H9 (cell line): ENCODE data around the gene SLC1A6. TPM values are rescaled to one million over a fixed set of nuclear protein-coding genes. Genes with fewer than 3 reads are reported as not detected.

ENCODE experiments used
- DNase-seq: peaks from one replicate; pipeline ENCODE4 v3.0.0-alpha.2; 2017
- H2AFZ ChIP-seq: one replicate; pipeline ENCODE4 v1.6.1; 2013; ENCODE audit warnings: mild to moderate bottlenecking, low read length, control low read depth, moderate library complexity
- H2AK5ac ChIP-seq: 2 replicates; pipeline ENCODE4 v1.6.1; 2013; ENCODE audit warnings: low read length, control low read depth, mixed read lengths; ENCODE audit not compliant: insufficient read length
- H2BK120ac ChIP-seq: one replicate; pipeline ENCODE4 v1.6.1; 2013; ENCODE audit warnings: low read depth, mild to moderate bottlenecking, low read length, control low read depth, inconsistent platforms; ENCODE audit not compliant: poor library complexity, severe bottlenecking
- H2BK12ac ChIP-seq: 2 replicates; pipeline ENCODE4 v1.6.1; 2013; ENCODE audit warnings: low read length, control low read depth, mixed read lengths, low read depth; ENCODE audit not compliant: insufficient read length
- H2BK15ac ChIP-seq: 2 replicates; pipeline ENCODE4 v1.6.1; 2013; ENCODE audit warnings: low read depth, low read length, control low read depth
- H2BK20ac ChIP-seq: one replicate; pipeline ENCODE4 v1.6.1; 2013; ENCODE audit warnings: low read depth, mild to moderate bottlenecking, low read length, control low read depth, inconsistent platforms; ENCODE audit not compliant: poor library complexity, severe bottlenecking
- H2BK5ac ChIP-seq: 2 replicates; pipeline ENCODE4 v1.6.1; 2013; ENCODE audit warnings: low read length, control low read depth, mixed read lengths; ENCODE audit not compliant: insufficient read length
- H3K14ac ChIP-seq: 2 replicates; pipeline ENCODE4 v1.6.1; 2013; ENCODE audit warnings: low read length, control low read depth; ENCODE audit not compliant: insufficient read depth
- H3K18ac ChIP-seq: 2 replicates; pipeline ENCODE4 v1.6.1; 2013; ENCODE audit warnings: low read depth, mild to moderate bottlenecking, mixed read lengths, low read length, control low read depth; ENCODE audit not compliant: insufficient read length
- H3K23ac ChIP-seq: 2 replicates; pipeline ENCODE4 v1.6.1; 2013; ENCODE audit warnings: low read length, control low read depth, mixed read lengths, low read depth; ENCODE audit not compliant: insufficient read length
- H3K23me2 ChIP-seq: 2 replicates; pipeline ENCODE4 v1.6.1; 2013; ENCODE audit warnings: low read depth, mild to moderate bottlenecking, mixed read lengths, low read length, control low read depth; ENCODE audit not compliant: insufficient read length, poor library complexity, severe bottlenecking
- H3K27ac ChIP-seq: 2 replicates; pipeline ENCODE4 v1.5.1; 2013; ENCODE audit warnings: low read length, control low read depth, mixed read lengths, low read depth; ENCODE audit not compliant: insufficient read length
- H3K27me3 ChIP-seq: 2 replicates; pipeline ENCODE4 v1.6.1; 2013; ENCODE audit warnings: low read length, control low read depth, inconsistent platforms; ENCODE audit not compliant: insufficient read depth
- H3K4ac ChIP-seq: 2 replicates; pipeline ENCODE4 v1.6.1; 2013; ENCODE audit warnings: low read depth, mild to moderate bottlenecking, control low read depth, inconsistent platforms, low read length, moderate library complexity
- H3K4me1 ChIP-seq: 2 replicates; pipeline ENCODE4 v1.6.1; 2013; ENCODE audit warnings: low read length, control low read depth, inconsistent platforms; ENCODE audit not compliant: insufficient read depth
- H3K4me2 ChIP-seq: 2 replicates; pipeline ENCODE4 v1.6.1; 2013; ENCODE audit warnings: low read length, control low read depth, mixed read lengths; ENCODE audit not compliant: insufficient read length, insufficient read depth
- H3K56ac ChIP-seq: 2 replicates; pipeline ENCODE4 v1.6.1; 2013; ENCODE audit warnings: low read depth, mild to moderate bottlenecking, mixed read lengths, low read length, control low read depth; ENCODE audit not compliant: insufficient read length
- H3K79me1 ChIP-seq: 2 replicates; pipeline ENCODE4 v1.6.1; 2013; ENCODE audit warnings: low read depth, mild to moderate bottlenecking, moderate library complexity, low read length, control low read depth, inconsistent platforms; ENCODE audit not compliant: insufficient read depth, poor library complexity, severe bottlenecking
- H3K79me2 ChIP-seq: 2 replicates; pipeline ENCODE4 v1.6.1; 2013; ENCODE audit warnings: low read length, control low read depth, inconsistent platforms; ENCODE audit not compliant: insufficient read depth
- H3K9ac ChIP-seq: 2 replicates; pipeline ENCODE4 v1.6.1; 2013; ENCODE audit warnings: low read length, control low read depth, mixed read lengths; ENCODE audit not compliant: insufficient read length; ENCODE audit errors: extremely low read depth
- H3K9me3 ChIP-seq: one replicate; pipeline ENCODE4 v1.6.1; 2013; ENCODE audit warnings: low read depth, low read length, inconsistent platforms; ENCODE audit not compliant: control insufficient read depth
- H3T11ph ChIP-seq: one replicate; pipeline ENCODE4 v1.6.1; 2013; ENCODE audit warnings: mild to moderate bottlenecking, low read length, control low read depth, inconsistent platforms
- H4K20me1 ChIP-seq: one replicate; pipeline ENCODE4 v1.6.1; 2013; ENCODE audit not compliant: control insufficient read depth, insufficient read length, insufficient read depth
- H4K5ac ChIP-seq: 2 replicates; pipeline ENCODE4 v1.6.1; 2013; ENCODE audit warnings: low read depth, mild to moderate bottlenecking, mixed read lengths, low read length, control low read depth; ENCODE audit not compliant: insufficient read length
- H4K8ac ChIP-seq: replicated peaks from 2 replicates; pipeline ENCODE4 v1.6.1; 2013; ENCODE audit warnings: low read length, control low read depth, mixed read lengths, low read depth; ENCODE audit not compliant: insufficient read length
- H4K91ac ChIP-seq: 2 replicates; pipeline ENCODE4 v1.6.1; 2013; ENCODE audit warnings: low read depth, mild to moderate bottlenecking, moderate library complexity, mixed read lengths, low read length, control low read depth; ENCODE audit not compliant: insufficient read length
- H3K27ac Mint-ChIP-seq, 3 experiments: 2 replicates in 2 of 3; 3 replicates in 1 of 3; pipeline ENCODE4 v1.8.0; 2020 to 2021; ENCODE audit warnings: mixed read lengths in 3 of 3, mild to moderate bottlenecking in 1 of 3, moderate library complexity in 1 of 3
- H3K27me3 Mint-ChIP-seq: 2 replicates; pipeline ENCODE4 v1.8.0; 2021; ENCODE audit warnings: low read depth, mild to moderate bottlenecking, moderate library complexity, mixed read lengths
- H3K36me3 Mint-ChIP-seq, 3 experiments: 2 replicates in 2 of 3; 3 replicates in 1 of 3; pipeline ENCODE4 v1.8.0; 2020 to 2021; ENCODE audit warnings: low read depth in 3 of 3, mixed read lengths in 3 of 3; ENCODE audit not compliant: insufficient read depth in 1 of 3
- H3K4me1 Mint-ChIP-seq, 2 experiments: 2 replicates each; pipeline ENCODE4 v1.8.0; 2020; ENCODE audit warnings: mixed read lengths in 2 of 2
- H3K4me3 Mint-ChIP-seq, 2 experiments: 2 replicates in 1 of 2; 3 replicates in 1 of 2; pipeline ENCODE4 v1.8.0; 2020 to 2021; ENCODE audit warnings: mild to moderate bottlenecking in 2 of 2, mixed read lengths in 2 of 2, moderate library complexity in 1 of 2
- H3K9me3 Mint-ChIP-seq, 2 experiments: 2 replicates in 1 of 2; 3 replicates in 1 of 2; pipeline ENCODE4 v1.8.0; 2020; ENCODE audit warnings: mild to moderate bottlenecking in 2 of 2, mixed read lengths in 2 of 2, moderate library complexity in 1 of 2
- total RNA-seq: library from RNA; stranded (reverse); gene quantifications from 2 replicates; pipeline ENCODE4 v1.2.1, GENCODE V29; 2021
- TF ChIP-seq, protein P1 (sequence below): fragments of 200-600 bp; sonication (generic); conservative IDR thresholded peaks from 3 replicates; pipeline ENCODE4 v1.8.0; 2021; ENCODE audit warnings: antibody characterized with exemption, mild to moderate bottlenecking

Gene SLC1A6
- total RNA-seq, 1 experiment from 2014 or later = 8.3 TPM

DNA sequence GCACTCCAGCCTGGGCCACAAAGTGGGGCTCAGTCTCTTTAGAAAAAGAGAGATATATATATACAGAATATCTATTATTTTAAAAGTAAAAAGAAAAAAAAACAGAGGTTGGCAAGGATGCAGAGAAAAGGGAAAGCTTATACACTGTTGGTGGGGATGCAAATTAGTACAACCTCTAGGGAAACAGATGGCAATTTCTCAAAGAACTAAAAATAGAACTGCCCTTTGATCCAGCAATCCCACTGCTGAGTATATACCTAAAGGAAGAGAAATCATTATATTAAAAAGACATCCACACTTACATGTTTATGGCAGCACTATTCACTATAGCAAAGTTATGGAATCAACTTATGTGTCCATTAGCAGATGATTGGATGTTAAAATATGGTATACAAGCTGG is 28.6 kb upstream of the SLC1A6 start:
- H3K4ac ChIP-seq = no peak overlapping the region
- H2BK15ac ChIP-seq = no peak overlapping the region
- H2BK5ac ChIP-seq = no peak overlapping the region
- TF ChIP-seq, protein P1, sequence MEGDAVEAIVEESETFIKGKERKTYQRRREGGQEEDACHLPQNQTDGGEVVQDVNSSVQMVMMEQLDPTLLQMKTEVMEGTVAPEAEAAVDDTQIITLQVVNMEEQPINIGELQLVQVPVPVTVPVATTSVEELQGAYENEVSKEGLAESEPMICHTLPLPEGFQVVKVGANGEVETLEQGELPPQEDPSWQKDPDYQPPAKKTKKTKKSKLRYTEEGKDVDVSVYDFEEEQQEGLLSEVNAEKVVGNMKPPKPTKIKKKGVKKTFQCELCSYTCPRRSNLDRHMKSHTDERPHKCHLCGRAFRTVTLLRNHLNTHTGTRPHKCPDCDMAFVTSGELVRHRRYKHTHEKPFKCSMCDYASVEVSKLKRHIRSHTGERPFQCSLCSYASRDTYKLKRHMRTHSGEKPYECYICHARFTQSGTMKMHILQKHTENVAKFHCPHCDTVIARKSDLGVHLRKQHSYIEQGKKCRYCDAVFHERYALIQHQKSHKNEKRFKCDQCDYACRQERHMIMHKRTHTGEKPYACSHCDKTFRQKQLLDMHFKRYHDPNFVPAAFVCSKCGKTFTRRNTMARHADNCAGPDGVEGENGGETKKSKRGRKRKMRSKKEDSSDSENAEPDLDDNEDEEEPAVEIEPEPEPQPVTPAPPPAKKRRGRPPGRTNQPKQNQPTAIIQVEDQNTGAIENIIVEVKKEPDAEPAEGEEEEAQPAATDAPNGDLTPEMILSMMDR = no peak
- no peak overlapping the region for H3K56ac ChIP-seq
- no peak overlapping the region for H3T11ph ChIP-seq
- H3K9me3 ChIP-seq = no peaks in the 10 kb centered on the region
- H3K23me2 ChIP-seq = peaks cover 3% of the 10 kb centered on the region
- H3K14ac ChIP-seq = no peak overlapping the region
- no peaks in the 10 kb centered on the region for H3K27me3 ChIP-seq
- no peak overlapping the region for H4K8ac ChIP-seq
- no peak overlapping the region for H3K23ac ChIP-seq
- no peak for DNase-seq
- no peak overlapping the region for H3K18ac ChIP-seq
- no peaks in the 10 kb centered on the region for H3K79me1 ChIP-seq
- no peaks in the 10 kb centered on the region for H3K4me1 ChIP-seq
- H4K20me1 ChIP-seq = no peaks in the 10 kb centered on the region
- H3K9me3 Mint-ChIP-seq = peaks cover 7 to 75% of the 10 kb centered on the region in 2 experiments
- H4K5ac ChIP-seq = no peak overlapping the region
- H2BK20ac ChIP-seq = no peak overlapping the region
- no peak overlapping the region for H3K4me2 ChIP-seq
- no peaks in the 10 kb centered on the region for H3K79me2 ChIP-seq
- H3K36me3 Mint-ChIP-seq = peaks cover 0 to 10% (median 0%) of the 10 kb centered on the region in 3 experiments; a peak in 2 of 7 replicates
- no peak overlapping the region for H2BK120ac ChIP-seq
- no peak overlapping the region for H3K27ac Mint-ChIP-seq
- H2BK12ac ChIP-seq = no peak overlapping the region
- no peak overlapping the region for H4K91ac ChIP-seq
- no peak overlapping the region for H2AK5ac ChIP-seq
- no peak overlapping the region for H3K27ac ChIP-seq
- no peak overlapping the region for H2AFZ ChIP-seq
- no peak overlapping the region for H3K9ac ChIP-seq
- H3K4me1 Mint-ChIP-seq = 0 out of 4 replicates have a peak, but pooled peaks cover 0 to 4% of the 10 kb centered on the region in 2 experiments
- peaks cover 33% of the 10 kb centered on the region for H3K27me3 Mint-ChIP-seq
- H3K4me3 Mint-ChIP-seq = no peak overlapping the region
